ENCODE measurements around the gene DDX41.
"Not testable (repeated sequence)": the region's sequence is repeated elsewhere in the genome, so short reads cannot be mapped to it uniquely, and the experiment has no call there.

DDX41 gene

DNA sequence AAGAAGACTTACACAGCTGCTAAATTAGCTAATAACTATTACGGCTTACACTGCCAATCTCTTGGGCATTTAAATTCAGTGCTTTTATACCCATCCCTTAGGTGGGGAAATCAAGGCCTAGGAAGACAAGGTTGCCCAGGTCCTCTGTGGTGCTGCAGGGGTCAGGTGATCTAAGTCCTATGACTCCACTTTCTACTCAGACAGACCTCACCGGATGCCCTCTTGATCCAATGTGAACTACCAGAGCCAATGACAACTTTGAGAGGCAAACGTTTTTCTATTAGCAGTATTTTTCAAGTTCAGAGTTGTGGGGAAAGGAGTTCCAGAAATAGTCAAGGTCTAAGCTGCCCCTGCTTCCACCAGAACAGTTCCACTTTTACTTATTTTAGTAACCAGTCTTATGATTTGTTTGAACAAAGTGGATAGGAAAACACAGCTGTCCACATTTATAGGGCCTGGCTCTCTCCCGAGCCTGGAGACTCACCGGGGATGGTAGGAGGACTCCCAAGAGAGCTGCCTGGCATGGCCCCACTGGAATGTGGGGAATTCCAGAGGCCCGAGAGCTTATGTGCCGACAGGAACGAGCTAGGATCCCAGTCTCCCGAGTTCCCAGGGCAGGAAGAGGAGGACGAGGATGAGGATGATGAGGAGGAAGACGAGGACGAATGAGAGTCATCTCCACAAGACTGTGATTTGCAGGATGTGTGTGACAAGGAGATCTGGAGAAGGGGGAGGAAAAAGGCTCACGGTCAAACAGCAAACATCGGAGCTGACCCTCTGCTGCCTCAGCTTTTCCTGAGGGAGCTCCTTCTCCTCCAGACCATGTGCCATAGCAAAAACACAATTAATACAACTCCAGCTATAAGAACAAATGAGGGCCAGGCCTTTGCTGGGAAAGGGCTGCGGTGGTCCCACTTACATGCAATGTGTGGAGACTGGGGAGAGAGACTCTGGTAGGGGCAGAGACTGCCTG lies 20.9 kb upstream of the DDX41 start:
- no peak for DNase-seq (ENCODE audit: low read depth in 2 of 2)

DNA sequence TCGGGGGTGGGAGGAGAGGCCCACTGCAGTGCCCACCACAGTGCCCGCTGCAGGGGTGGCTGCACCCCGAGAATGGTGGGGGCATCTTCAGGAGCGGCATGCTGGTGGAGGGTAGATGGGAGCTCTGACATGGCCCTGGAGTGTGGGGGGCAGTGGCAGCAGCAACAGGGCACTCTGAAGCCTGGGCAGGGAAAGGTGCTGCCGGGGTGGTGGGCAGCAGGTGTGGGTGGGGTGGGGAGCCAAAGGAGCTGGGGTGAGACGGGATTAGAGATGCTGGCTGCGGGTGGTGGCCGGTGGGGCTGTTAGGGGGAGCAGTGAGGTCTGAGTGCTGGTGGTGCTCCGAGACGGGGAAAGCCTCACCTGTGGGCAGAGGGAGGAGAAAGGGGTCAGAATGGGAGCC lies 19.6 kb upstream of the DDX41 start:
- DNase-seq (ENCODE audit: low read depth in 2 of 2): no peak

DNA sequence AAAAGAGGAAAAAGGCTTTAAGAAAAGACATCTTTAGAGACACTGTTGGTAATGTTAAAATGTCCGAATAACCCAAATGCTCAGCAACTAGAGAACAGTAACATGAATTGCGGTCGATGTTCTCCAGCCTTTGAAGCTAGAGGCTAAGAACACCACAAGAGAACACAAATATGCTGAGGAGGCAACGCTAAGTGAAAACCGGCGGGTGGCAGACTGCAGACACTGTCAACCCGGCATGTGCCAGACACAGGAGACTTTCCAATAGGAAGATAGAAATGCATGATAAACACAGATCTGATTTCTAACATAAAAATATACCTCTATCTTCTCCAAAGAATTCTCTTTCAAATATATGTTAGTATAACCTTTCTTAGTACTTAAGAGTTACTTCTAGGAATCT lies 18.4 kb upstream of the DDX41 start:
- DNase-seq (ENCODE audit: low read depth in 2 of 2): no peak

DNA sequence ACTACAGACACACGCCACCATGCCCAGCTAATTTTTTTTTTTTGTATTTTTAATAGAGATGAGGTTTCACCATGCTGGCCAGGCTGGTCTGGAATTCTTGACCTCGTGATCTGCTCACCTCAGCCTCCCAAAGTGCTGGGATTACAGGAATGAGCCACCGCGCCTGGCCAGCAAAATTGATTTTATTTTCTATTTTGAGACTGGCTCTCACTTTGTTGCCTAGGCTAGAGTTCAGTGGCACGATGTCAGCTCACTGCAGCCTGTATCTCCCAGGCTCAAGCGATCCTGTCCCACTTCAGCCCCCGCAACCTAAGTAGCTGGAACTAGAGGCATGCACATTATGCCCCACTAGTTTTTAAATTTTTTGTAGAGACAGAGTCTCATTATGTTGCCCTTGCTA lies 17.7 kb upstream of the DDX41 start:
- DNase-seq (ENCODE audit: low read depth in 2 of 2): not testable (repeated sequence)

DNA sequence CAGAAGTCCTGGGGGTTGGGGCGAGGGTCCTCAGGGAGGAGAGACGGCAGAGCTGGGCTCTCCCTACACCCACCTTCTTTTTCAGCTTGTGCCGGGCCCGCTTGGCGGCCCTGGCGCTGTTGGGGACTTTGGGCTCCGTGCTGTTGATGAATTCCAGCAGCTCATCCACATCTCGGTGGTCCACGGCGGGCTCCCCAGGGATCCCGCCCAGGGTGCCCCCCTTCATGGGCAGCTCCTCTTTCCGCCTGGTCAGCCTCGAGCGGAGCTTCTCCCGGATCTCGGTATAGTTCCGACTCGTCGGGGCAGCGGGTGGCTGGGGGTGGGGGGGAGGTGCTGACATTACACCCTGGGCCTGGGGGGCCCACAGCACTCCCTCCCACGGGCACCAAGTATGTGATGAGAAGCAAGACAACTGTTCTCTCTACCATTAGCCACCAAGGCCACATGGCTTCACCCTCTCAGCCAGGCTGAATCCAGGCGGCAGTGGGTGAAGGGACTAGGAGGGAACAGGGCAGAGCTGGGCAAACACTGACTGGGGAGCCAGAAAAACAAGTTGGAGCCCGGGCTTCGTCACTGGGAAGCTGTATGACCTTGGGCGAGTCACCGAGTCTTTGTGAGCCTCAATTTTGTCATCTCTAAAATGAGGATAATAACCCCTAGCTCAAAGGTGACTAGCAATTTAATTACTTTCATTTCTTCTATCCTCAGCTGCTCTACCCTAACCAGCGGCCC lies 14.6 kb upstream of the DDX41 start:
- DNase-seq (ENCODE audit: low read depth in 2 of 2): no peak

DNA sequence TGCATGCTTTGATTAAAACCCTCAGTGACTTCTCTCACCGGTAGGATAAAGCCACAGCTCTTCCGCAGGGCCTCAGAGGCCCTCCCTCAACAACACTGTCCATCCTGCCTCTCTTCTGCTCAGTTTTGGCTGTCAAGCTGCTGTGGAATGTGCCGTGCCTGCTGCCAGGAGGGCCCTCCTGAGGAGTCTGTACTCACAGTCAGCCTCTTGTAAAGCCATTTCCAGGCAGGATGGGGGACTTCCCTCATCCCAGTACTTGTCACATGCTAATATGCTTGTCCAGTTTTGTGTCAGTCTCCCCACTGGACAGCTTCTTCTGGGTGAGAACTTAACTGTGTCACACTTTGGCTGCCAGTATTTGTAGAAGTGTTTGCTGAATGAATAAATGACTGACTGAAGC lies 13.9 kb upstream of the DDX41 start:
- DNase-seq (ENCODE audit: low read depth in 2 of 2): no peak

DNA sequence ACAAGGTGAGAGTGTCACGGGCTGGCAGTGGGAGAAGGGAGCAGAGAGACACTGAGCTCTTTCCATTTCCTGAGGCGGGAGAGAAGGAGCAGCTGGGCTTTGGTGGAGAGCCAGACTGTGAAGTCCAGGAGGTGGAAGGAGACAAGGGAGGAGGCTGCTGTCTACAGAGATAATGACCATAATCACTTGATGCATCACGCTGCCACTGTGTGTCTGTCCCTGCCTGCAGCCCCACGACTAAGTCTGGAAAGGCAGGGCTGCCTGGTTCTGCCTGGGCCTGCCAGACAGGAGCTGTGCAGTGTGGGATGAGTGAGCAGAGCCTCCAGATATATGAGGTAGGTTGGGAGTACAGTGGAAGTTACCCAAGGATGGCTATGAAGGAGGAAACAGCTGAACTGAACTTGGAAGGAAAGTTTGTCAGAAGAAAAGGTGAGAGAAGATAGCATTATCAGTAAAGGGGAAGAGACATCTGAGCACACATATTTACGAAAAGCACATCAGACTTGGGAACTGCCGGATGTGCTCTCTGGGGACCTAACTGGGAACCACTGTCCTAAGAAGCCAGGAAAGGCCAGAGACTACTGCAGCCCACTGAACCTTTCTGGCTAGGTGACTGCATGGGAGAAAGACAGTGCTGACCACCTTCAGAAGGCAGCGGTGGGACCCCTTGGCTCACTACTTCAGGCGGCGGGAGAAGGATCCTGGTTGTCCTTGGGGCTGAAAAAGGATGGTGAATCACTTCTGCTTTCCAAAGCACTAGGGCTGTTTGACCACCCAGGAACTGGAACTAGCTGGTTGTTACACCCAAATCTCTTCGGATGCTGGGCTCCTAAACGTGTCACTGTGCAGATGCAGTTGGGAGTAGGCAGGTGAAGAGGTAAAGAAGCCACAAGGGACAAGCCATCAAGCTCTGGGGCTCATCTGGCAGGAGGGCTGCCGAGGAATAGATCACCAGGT lies 12.8 kb upstream of the DDX41 start:
- no peak for DNase-seq (ENCODE audit: low read depth in 2 of 2)

GRCh38 chr5:177528631-177529030 lies 11.9 kb upstream of the DDX41 start:
- DNase-seq (ENCODE audit: low read depth in 2 of 2): no peak

DNA sequence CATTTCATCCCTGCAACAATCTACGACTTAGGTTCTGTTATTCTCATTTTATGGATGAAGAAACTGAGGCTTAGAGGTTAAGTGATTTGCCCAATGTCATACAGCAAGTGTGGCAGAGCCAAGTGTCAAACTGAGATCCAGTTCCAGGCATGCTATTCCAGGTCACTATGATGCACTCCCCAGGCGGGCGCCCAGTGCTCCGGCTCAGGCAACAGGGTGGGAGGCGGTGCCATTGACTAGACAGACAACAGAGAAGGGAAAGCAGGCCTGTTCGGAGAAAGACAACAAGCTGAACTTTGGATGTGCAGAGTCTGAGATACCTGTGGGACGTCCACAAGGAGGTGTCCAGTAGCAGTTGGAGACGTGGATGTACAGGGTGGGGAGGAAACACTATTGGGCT lies 10.8 kb upstream of the DDX41 start:
- DNase-seq (ENCODE audit: low read depth in 2 of 2): no peak

GRCh38 chr5:177526791-177527190 lies 10.0 kb upstream of the DDX41 start:
- no peak for DNase-seq (ENCODE audit: low read depth in 2 of 2)

- no peak for DNase-seq (ENCODE audit: low read depth in 2 of 2)
These were observed 9.4 kb upstream of the DDX41 start for GRCh38 chr5:177526191-177526590.

DNA sequence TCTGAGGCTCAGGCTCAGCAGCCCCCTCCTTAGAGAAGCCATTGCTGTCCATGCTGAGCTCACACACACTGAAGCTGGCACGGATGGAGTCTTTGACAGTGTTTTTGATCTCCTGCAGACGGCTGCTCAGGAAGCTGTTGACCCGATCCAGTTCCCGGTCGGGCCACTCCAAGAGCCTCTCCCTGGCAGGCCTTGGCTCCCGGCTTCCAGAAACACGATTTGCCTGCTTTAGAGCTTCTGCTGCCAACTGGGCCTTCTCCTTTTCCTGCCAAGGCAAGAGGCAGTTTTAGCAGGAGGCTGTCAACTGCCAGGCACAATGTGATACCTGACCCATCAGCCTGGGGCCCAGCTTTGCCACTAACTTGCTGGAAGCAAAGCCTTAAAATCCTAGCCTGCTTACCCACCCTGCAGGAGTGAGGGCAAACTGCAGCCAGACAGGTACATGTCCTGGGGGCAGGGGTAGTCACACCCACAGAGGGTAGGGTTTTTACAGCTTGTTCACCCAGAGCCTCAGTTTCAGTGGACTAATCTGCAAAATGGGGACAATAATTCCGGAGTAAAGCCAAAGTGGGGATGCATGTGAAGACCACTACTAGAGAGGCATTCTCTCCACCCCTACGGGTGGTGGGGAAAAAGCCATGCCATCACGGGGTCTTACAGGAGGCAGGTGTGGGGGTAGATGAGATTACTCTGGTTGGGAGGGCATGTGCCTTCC lies 8.3 kb upstream of the DDX41 start:
- no peak for DNase-seq (ENCODE audit: low read depth in 2 of 2)

GRCh38 chr5:177524539-177524900 lies 7.8 kb upstream of the DDX41 start:
- no peak for DNase-seq (ENCODE audit: low read depth in 2 of 2)

DNA sequence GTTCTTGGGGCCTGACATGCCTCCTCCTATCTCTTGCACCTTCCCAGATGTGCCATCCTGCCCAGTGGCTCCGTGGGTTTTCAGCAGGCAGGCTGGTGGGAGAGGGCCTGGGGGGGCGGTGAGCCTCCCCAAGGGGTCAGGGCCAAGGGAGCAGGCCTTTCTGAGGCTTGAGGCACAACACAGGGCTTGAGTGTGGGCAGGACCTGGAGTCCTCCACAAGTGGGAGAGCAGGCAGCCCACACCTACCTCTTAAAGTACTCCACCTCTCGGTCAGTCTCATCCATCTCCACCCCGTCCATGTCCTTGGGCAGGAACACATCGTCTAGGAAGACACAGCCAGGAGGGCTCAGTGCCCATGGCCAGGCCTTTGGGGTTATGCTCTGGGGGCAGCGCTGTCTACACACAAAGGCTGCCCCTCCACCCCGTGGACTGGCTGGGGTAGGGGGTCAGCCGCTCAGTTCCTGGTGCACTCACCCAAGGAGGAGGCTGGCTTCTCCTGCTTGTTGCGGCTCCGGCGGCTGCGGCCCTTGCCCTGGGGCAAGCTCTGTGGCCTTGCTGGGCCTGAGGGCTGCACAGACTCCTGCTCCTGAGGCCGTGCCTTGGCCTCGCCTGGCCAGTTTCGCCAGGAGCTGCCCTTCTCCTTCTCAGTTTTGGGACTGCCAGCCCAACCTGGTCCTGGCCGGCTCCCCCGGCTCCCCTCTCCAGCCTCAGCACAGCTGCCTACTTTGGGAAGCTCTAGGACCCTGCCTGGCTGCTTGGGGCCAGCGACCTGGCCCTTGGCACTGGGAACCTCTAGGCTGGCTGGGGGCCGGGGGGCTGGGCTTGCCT lies 7.2 kb upstream of the DDX41 start:
- DNase-seq (ENCODE audit: low read depth in 2 of 2): no peak

DNA sequence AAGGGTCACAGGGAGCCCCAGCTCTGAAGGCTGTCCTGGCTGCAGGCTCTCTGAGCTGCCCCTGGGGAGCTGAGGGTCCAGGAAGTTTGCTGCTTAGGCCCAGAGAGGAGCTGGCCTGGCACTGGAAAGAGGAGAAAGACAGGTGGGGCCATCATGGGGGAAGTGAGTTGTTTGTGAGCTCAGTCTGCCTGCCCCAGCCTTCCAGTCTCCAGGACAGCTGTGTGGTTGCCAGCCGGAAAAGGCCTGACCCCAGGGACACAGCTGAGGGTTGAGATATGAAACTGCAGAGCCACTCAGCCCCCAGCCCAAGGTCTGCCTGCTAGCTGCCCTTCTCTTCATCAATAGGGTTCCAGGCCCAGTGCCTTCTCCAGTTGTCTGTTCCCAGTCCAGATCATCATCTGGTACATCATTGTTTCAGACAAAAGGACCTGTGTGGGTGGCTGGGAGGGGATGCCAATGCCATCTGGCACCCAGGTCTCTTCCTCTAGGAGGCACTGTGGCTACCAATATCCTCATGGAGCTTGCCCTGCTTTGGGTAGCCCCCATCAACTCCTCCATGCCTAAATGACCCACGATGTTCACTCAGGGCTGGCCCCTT lies 4.3 kb upstream of the DDX41 start:
- no peak for DNase-seq (ENCODE audit: low read depth in 2 of 2)

DNA sequence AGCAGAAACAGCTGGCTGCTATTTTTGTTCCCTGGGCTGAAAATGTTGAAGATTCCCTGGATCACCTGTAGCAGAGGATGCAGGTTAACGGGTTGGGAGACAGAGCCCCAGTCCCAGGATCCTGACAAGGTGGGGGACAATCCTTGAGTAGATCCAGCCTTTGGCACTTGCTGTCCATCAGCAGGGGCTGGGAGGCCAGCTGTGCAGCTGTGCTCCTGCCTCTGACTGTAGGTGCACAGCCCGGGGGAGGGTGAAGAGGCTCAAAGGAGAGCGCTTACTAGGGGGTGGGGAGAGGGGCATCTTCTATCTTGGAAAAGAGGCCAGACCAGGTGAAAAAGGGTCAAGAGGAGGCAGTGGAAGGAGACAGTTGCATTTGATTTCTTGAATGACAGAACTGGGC lies 3.5 kb upstream of the DDX41 start:
- no peak for DNase-seq (ENCODE audit: low read depth in 2 of 2)

- no peak for DNase-seq (ENCODE audit: low read depth in 2 of 2)
These were observed 2.9 kb upstream of the DDX41 start for GRCh38 chr5:177519463-177520235.

GRCh38 chr5:177515580-177515979 lies 1.2 kb downstream of the DDX41 start:
- DNase-seq (ENCODE audit: low read depth in 2 of 2): no peak

- no peak for DNase-seq (ENCODE audit: low read depth in 2 of 2)
These were observed 2.2 kb downstream of the DDX41 start for GRCh38 chr5:177514541-177514940.
